ENCODE measurements around the gene GRM4.

GRM4 gene

DNA sequence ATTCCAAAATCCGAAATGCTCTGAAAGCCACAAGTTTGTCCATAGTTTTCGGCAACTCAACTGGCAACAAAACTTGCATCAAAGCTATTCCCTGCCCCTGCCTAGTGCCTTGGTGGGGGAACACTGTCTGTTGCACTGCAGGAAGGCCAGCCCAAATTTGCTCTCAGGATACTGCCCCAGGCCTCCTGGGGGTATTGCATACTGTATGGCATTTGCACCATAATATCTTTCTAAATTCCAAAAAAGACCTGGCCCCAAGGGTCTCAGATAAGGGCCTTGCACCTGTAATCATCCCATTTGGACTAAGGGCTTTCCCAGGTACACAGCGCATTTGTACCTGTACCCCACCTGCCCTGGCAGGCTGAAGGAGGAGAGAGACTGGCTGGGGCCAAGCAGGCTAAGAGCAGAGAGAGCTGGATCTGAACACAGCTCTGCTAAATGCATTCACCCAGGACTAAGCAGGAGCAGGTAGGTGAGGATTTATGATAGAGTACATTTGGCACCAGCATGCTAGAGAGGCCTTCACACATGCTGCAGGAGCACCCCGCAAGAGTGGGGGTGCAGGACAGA, 4.0 kb upstream of the GRM4 start:
- Mint-ChIP-seq H3K36me3 (ENCODE audit: low read depth) (no peaks in the 10 kb centered on the region), H3K9me3 (no peaks in the 10 kb centered on the region), H3K27me3 (ENCODE audit: low read depth) (peaks cover 82% of the 10 kb centered on the region), H3K4me3 (peak overlapping the region in 1 of 3 experiments; percentile 36), H3K27ac (peak overlapping the region in 1 of 3 experiments; percentile 37), H3K4me1 (peaks cover 61% of the 10 kb centered on the region)
- TF ChIP-seq, protein P1, sequence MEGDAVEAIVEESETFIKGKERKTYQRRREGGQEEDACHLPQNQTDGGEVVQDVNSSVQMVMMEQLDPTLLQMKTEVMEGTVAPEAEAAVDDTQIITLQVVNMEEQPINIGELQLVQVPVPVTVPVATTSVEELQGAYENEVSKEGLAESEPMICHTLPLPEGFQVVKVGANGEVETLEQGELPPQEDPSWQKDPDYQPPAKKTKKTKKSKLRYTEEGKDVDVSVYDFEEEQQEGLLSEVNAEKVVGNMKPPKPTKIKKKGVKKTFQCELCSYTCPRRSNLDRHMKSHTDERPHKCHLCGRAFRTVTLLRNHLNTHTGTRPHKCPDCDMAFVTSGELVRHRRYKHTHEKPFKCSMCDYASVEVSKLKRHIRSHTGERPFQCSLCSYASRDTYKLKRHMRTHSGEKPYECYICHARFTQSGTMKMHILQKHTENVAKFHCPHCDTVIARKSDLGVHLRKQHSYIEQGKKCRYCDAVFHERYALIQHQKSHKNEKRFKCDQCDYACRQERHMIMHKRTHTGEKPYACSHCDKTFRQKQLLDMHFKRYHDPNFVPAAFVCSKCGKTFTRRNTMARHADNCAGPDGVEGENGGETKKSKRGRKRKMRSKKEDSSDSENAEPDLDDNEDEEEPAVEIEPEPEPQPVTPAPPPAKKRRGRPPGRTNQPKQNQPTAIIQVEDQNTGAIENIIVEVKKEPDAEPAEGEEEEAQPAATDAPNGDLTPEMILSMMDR (IDR thresholded peaks at IDR 0.05; ENCODE audit: unreplicated experiment in 3 of 3), result no peak

GRCh38 chr6:34149452-34149810, 3.5 kb upstream of the GRM4 start:
- TF ChIP-seq, protein P1 (IDR thresholded peaks at IDR 0.05; ENCODE audit: unreplicated experiment in 3 of 3), result no peak
- H3K27ac Mint-ChIP-seq, result peak overlapping the region in 1 of 3 experiments; percentile 37
- peaks cover 59% of the 10 kb centered on the region for H3K4me1 Mint-ChIP-seq
- no peaks in the 10 kb centered on the region for H3K36me3 Mint-ChIP-seq (ENCODE audit: low read depth)
- no peaks in the 10 kb centered on the region for H3K9me3 Mint-ChIP-seq
- peak overlapping the region in 1 of 3 experiments; percentile 36 for H3K4me3 Mint-ChIP-seq
- H3K27me3 Mint-ChIP-seq (ENCODE audit: low read depth), result peaks cover 84% of the 10 kb centered on the region

- Mint-ChIP-seq H3K4me3 (peak overlapping the region in 1 of 3 experiments; percentile 71), H3K36me3 (ENCODE audit: low read depth) (no peaks in the 10 kb centered on the region), H3K9me3 (no peaks in the 10 kb centered on the region), H3K27ac (peak overlapping the region; percentile 30 to 69 (median 46)), H3K27me3 (ENCODE audit: low read depth) (peaks cover 83% of the 10 kb centered on the region), H3K4me1 (peaks cover 55% of the 10 kb centered on the region)
- TF ChIP-seq, protein P1 (IDR thresholded peaks at IDR 0.05; ENCODE audit: unreplicated experiment in 3 of 3), result no peak
These were observed 3.0 kb upstream of the GRM4 start for GRCh38 chr6:34148631-34149451.

- Mint-ChIP-seq H3K4me3 (peak overlapping the region; percentile 25 to 71 (median 61)), H3K4me1 (peaks cover 56% of the 10 kb centered on the region), H3K27ac (peak overlapping the region; percentile 30 to 69 (median 46)), H3K36me3 (ENCODE audit: low read depth) (no peaks in the 10 kb centered on the region), H3K27me3 (ENCODE audit: low read depth) (peaks cover 83% of the 10 kb centered on the region), H3K9me3 (no peaks in the 10 kb centered on the region)
- TF ChIP-seq, protein P1 (IDR thresholded peaks at IDR 0.05; ENCODE audit: unreplicated experiment in 3 of 3), result no peak
These were observed 2.2 kb upstream of the GRM4 start for GRCh38 chr6:34147906-34148630.

DNA sequence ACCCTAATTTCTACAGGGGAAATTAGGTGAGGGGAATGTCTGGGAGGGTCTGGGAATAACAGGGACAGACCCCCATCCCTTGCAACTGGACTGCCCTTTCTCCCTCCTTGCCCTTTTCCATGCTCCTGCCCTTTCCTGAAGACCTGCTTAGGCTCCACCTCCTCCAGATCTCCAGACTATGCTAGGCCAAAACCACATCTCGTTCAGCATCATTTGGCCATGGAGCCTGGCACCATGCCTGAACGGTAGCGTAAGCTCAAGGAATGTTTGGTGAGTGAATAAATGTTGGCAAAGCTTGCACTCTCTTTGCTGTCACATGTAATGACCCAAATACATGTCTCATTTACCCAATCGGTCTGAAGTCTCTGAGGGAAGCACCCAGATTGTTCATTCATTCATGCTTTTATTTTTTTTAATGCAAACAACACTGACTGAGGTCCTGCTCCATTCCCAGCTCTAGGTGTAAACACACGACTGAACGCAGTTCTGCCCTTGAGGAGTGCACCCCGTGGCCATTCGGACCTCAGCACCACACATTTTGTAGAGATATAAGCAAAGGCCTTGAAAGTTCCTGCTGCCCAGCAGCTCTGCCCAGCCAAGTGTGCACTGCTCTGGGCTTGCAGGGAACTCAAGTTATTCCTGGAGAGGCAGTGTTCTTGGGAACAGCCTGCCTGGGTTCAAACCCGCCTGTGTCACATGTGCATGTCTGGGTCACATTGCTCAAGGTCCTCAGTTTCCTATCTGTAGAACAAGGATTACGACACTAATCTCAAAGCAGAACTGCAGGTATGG, 1.1 kb upstream of the GRM4 start:
- TF ChIP-seq, protein P1 (IDR thresholded peaks at IDR 0.05; ENCODE audit: unreplicated experiment in 3 of 3), result no peak
- H3K4me1 Mint-ChIP-seq, result peaks cover 58% of the 10 kb centered on the region
- no peaks in the 10 kb centered on the region for H3K9me3 Mint-ChIP-seq
- peaks cover 83% of the 10 kb centered on the region for H3K27me3 Mint-ChIP-seq (ENCODE audit: low read depth)
- peak overlapping the region; percentile 28 to 69 (median 61) for H3K4me3 Mint-ChIP-seq
- H3K36me3 Mint-ChIP-seq (ENCODE audit: low read depth), result no peaks in the 10 kb centered on the region
- H3K27ac Mint-ChIP-seq, result no peak overlapping the region

Data from nephron (organoid).